GM12878 (cell line): ENCODE results near the gene SBF2. TPM values are rescaled to one million over a fixed set of nuclear protein-coding genes. Genes with fewer than 3 reads are reported as not detected.

Source experiments
- ATAC-seq: fragments of 200-7000 bp; cut with Tn5 transposase; 3 replicates; pipeline ENCODE4 v1.9.1; 2020; ENCODE audit warnings: mild to moderate bottlenecking, moderate library complexity
- BruUV-seq: library from RNA; stranded (reverse); fragments of 400-500 nt; replicated peaks from 2 replicates; lab custom pipeline; 2021; lab: Mats Ljungman, UMichigan
- CTCF ChIA-PET: fragments of 300-600 bp; sonication (Branson Sonifier 250); formaldehyde crosslinking; extraction: SDS; loops from one replicate; lab custom pipeline; 2021; ENCODE audit warnings: inconsistent platforms; lab: Yijun Ruan, JAX
- POLR2A ChIA-PET: fragments of 350-600 bp; formaldehyde crosslinking; extraction: SDS; loops from one replicate; lab custom pipeline; 2021; ENCODE audit warnings: inconsistent platforms; lab: Charles Lee
- RAD21 ChIA-PET: fragments of 300-600 bp; sonication (Branson Sonifier 250); formaldehyde crosslinking; loops from one replicate; lab custom pipeline; 2023; ENCODE audit warnings: antibody characterized with exemption; ENCODE audit not compliant: unreplicated experiment; lab: Charles Lee
- SMC1A ChIA-PET: fragments of 300-600 bp; sonication (Branson Sonifier 250); formaldehyde crosslinking; loops from one replicate; lab custom pipeline; 2023; ENCODE audit not compliant: unreplicated experiment, uncharacterized antibody; lab: Charles Lee
- DNase-seq: peaks from one replicate; pipeline ENCODE4 v3.0.0-alpha.2; 2011; ENCODE audit warnings: low read depth, low spot score
- FAIRE-seq: peaks from 3 replicates; lab custom pipeline; 2011; peaks lifted over from hg19 to GRCh38; lab: Jason Lieb, UNC
- H2AFZ ChIP-seq: 2 replicates; pipeline ENCODE4 v1.6.0; 2011; ENCODE audit warnings: low read depth, low read length, control low read depth; ENCODE audit not compliant: control insufficient read depth
- H3K27ac ChIP-seq: 2 replicates; pipeline ENCODE4 v1.5.1; 2011; ENCODE audit warnings: control low read depth; ENCODE audit not compliant: control insufficient read depth, insufficient read depth
- H3K27me3 ChIP-seq, 2 experiments: replicated peaks in 1 of 2; 2 replicates each; pipeline versions ENCODE4 v1.6.0 to v1.6.1; 2011; ENCODE audit warnings: low read length in 1 of 2; ENCODE audit not compliant: control insufficient read depth in 2 of 2, insufficient read depth in 2 of 2
- H3K36me3 ChIP-seq, 2 experiments: 2 replicates each; pipeline ENCODE4 v1.5.1; 2011; ENCODE audit warnings: low read length in 1 of 2; ENCODE audit not compliant: control insufficient read depth in 2 of 2, insufficient read depth in 2 of 2
- H3K4me1 ChIP-seq: 2 replicates; pipeline ENCODE4 v1.6.1; 2011; ENCODE audit warnings: mild to moderate bottlenecking, low read length, moderate library complexity, mixed read lengths; ENCODE audit not compliant: control insufficient read depth, insufficient read depth
- H3K4me2 ChIP-seq: 2 replicates; pipeline ENCODE4 v1.6.0; 2011; ENCODE audit warnings: control low read depth; ENCODE audit not compliant: control insufficient read depth, insufficient read depth
- H3K4me3 ChIP-seq: fragments of 200-600 bp; sonication (generic); 2 replicates; pipeline ENCODE4 v1.5.1; 2016
- H3K79me2 ChIP-seq: 2 replicates; pipeline ENCODE4 v1.6.0; 2011; ENCODE audit warnings: low read length; ENCODE audit not compliant: control insufficient read depth, insufficient read depth
- H3K9ac ChIP-seq: 2 replicates; pipeline ENCODE4 v1.8.0; 2011; ENCODE audit warnings: low read length, control low read depth, mixed read lengths; ENCODE audit not compliant: control insufficient read depth, insufficient read depth
- H3K9me3 ChIP-seq: replicated peaks from 3 replicates; pipeline ENCODE4 v1.5.1; 2011; ENCODE audit warnings: mild to moderate bottlenecking, low read length; ENCODE audit not compliant: control insufficient read depth, insufficient read depth
- H4K20me1 ChIP-seq: 2 replicates; pipeline ENCODE4 v1.6.0; 2011; ENCODE audit not compliant: control insufficient read depth, insufficient read depth
- ATF7 ChIP-seq: fragments of 450-650 bp; IDR thresholded peaks from 2 replicates; pipeline ENCODE4 v1.6.1; 2016; ENCODE audit warnings: low read depth, mild to moderate bottlenecking
- BCL3 ChIP-seq: IDR thresholded peaks from 2 replicates; pipeline ENCODE4 v1.6.1; 2011; ENCODE audit warnings: borderline replicate concordance, low read depth, mild to moderate bottlenecking, moderate library complexity, low read length; ENCODE audit not compliant: insufficient read depth, poor library complexity, severe bottlenecking
- E2F4 ChIP-seq: IDR thresholded peaks from 2 replicates; pipeline ENCODE4 v1.6.1; 2012; ENCODE audit warnings: low read depth, low read length, improper control_type of control experiment
- IRF3 ChIP-seq: fragments of 450-650 bp; IDR thresholded peaks from 2 replicates; pipeline ENCODE4 v1.6.1; 2014; ENCODE audit warnings: mild to moderate bottlenecking
- ZNF384 ChIP-seq: IDR thresholded peaks from 2 replicates; pipeline ENCODE4 v1.6.1; 2012; ENCODE audit warnings: low read depth, mild to moderate bottlenecking, low read length, improper control_type of control experiment, borderline replicate concordance
- WGBS: methylation state at CpG from one replicate; pipeline ENCODE4 v1.1.6; 2016; ENCODE audit warnings: low lambda C conversion rate; ENCODE audit not compliant: insufficient replicate concordance, insufficient coverage; ENCODE audit errors: missing lambda C conversion rate; 5-methylcytosine and 5-hydroxymethylcytosine counted together
- in situ Hi-C: fragments of 300-500 bp; cut with MboI; formaldehyde crosslinking; loops from 9 replicates; pipeline ENCODE4 v1.14.3; 2018; ENCODE audit warnings: mixed read lengths
- intact Hi-C: fragments of 100-400 bp; cut with micrococcal nuclease; formaldehyde crosslinking; loops from one replicate; pipeline ENCODE4 v1.14.2; 2022; ENCODE audit not compliant: unreplicated experiment
- polyA plus RNA-seq, 11 experiments: library from polyadenylated mRNA; depleted of rRNA in 4 of 11; unstranded in 6 of 11; stranded (reverse) in 5 of 11; fragments of >200 nt; fragmentation: Nextera tagmentation in 4 of 11; fragmentation: Illumina TruSeq in 1 of 11; extraction: Ambion mirVana in 4 of 11; extraction: Trizol in 1 of 11; gene quantifications; 1 replicate in 1 of 11; 2 replicates in 10 of 11; pipeline versions ENCODE4 v1.2.1 to v1.2.3, GENCODE V29; 2011 to 2016; ENCODE audit warnings: inconsistent platforms in 2 of 11, missing spikeins in 2 of 11, low read depth in 1 of 11
- total RNA-seq, 4 experiments: library from RNA; depleted of rRNA in 3 of 4; stranded (reverse); fragments of >200 nt in 3 of 4; fragmentation: Illumina TruSeq in 1 of 4; extraction: Trizol in 1 of 4; gene quantifications; 2 replicates each; pipeline versions ENCODE4 v1.2.1 to v1.2.3, GENCODE V29; 2013 to 2021
- TF ChIP-seq, protein P1 (sequence below): IDR thresholded peaks from 2 replicates; pipeline ENCODE4 v1.6.1; 2012; ENCODE audit warnings: improper control_type of control experiment, low read depth, low read length; ENCODE audit not compliant: insufficient replicate concordance

The SBF2 gene
- total and polyA plus RNA-seq, 10 of the 15 experiments (the other 5 are each of a cell fraction or from before 2014, with no cell fraction given): 0.24 to 2.3 (median 1.1) TPM

- no peak for DNase-seq
- intact Hi-C loops (no loop called here), in situ Hi-C loops (no loop called here)
- H3K4me3 ChIP-seq: no peak overlapping the region
- no peak for FAIRE-seq
- no peaks in the 10 kb centered on the region for H4K20me1 ChIP-seq
- no peak for TF ChIP-seq IRF3
- ChIA-PET RAD21 (no interaction called here), SMC1A (no interaction called here), CTCF (no interaction called here), POLR2A (no interaction called here)
- H2AFZ ChIP-seq: no peak overlapping the region
- BruUV-seq: no TSS peak
- H3K4me2 ChIP-seq: no peak overlapping the region
- 0 out of 4 replicates have a peak, but pooled peaks cover 0 to 1% of the 10 kb centered on the region in 2 experiments for H3K27me3 ChIP-seq
- H3K9ac ChIP-seq: no peak overlapping the region
- WGBS: 48% methylated on average over 3 of the region's 3 CpGs
- no peaks in the 10 kb centered on the region for H3K79me2 ChIP-seq
- H3K4me1 ChIP-seq: no peaks in the 10 kb centered on the region
- H3K27ac ChIP-seq: no peak overlapping the region
- no peaks in the 10 kb centered on the region for H3K9me3 ChIP-seq
- no peaks in the 10 kb centered on the region for H3K36me3 ChIP-seq
- ATAC-seq: no peak
These were observed 377.5 kb downstream of the SBF2 start for GRCh38 chr11:9916480-9916879.

DNA sequence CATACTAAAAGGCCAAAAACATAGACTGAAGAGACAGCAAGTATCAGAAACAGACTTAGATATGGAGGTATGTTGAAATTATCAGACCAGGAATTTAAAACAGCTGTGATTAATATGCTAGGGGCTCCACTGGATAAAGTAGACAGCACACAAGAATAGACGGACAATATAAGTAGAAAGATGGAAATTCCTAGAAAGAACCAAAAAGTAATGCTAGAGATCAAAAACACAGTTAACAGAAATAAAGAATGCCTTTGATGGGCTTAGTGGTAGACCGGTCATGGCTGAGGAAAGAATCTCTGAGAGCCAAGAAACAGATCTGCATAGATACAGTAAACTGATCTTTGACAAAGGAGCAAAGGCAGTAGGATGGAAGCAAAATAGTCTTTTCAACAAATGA, 380.0 kb downstream of the SBF2 start:
- ChIA-PET RAD21 (no interaction called here), POLR2A (no interaction called here), CTCF (no interaction called here), SMC1A (no interaction called here)
- Histone ChIP-seq H3K9ac (no peak overlapping the region), H4K20me1 (no peaks in the 10 kb centered on the region), H3K36me3 (no peaks in the 10 kb centered on the region), H3K27me3 (no peaks in the 10 kb centered on the region), H3K79me2 (no peaks in the 10 kb centered on the region), H3K4me2 (no peak overlapping the region), H3K27ac (no peak overlapping the region), H3K9me3 (no peaks in the 10 kb centered on the region), H3K4me3 (no peak overlapping the region), H2AFZ (no peak overlapping the region), H3K4me1 (no peaks in the 10 kb centered on the region)
- DNase-seq (no peak), FAIRE-seq (no peak), ATAC-seq (no peak)
- no TSS peak for BruUV-seq
- 60% methylated on average over 2 of the region's 2 CpGs for WGBS
- in situ Hi-C loops (no loop called here), intact Hi-C loops (no loop called here)
- TF ChIP-seq, protein P1, sequence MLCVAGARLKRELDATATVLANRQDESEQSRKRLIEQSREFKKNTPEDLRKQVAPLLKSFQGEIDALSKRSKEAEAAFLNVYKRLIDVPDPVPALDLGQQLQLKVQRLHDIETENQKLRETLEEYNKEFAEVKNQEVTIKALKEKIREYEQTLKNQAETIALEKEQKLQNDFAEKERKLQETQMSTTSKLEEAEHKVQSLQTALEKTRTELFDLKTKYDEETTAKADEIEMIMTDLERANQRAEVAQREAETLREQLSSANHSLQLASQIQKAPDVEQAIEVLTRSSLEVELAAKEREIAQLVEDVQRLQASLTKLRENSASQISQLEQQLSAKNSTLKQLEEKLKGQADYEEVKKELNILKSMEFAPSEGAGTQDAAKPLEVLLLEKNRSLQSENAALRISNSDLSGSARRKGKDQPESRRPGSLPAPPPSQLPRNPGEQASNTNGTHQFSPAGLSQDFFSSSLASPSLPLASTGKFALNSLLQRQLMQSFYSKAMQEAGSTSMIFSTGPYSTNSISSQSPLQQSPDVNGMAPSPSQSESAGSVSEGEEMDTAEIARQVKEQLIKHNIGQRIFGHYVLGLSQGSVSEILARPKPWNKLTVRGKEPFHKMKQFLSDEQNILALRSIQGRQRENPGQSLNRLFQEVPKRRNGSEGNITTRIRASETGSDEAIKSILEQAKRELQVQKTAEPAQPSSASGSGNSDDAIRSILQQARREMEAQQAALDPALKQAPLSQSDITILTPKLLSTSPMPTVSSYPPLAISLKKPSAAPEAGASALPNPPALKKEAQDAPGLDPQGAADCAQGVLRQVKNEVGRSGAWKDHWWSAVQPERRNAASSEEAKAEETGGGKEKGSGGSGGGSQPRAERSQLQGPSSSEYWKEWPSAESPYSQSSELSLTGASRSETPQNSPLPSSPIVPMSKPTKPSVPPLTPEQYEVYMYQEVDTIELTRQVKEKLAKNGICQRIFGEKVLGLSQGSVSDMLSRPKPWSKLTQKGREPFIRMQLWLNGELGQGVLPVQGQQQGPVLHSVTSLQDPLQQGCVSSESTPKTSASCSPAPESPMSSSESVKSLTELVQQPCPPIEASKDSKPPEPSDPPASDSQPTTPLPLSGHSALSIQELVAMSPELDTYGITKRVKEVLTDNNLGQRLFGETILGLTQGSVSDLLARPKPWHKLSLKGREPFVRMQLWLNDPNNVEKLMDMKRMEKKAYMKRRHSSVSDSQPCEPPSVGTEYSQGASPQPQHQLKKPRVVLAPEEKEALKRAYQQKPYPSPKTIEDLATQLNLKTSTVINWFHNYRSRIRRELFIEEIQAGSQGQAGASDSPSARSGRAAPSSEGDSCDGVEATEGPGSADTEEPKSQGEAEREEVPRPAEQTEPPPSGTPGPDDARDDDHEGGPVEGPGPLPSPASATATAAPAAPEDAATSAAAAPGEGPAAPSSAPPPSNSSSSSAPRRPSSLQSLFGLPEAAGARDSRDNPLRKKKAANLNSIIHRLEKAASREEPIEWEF: no peak
- TF ChIP-seq BCL3: no peak
- TF ChIP-seq E2F4: no peak
- no peak for TF ChIP-seq ATF7
- no peak for TF ChIP-seq ZNF384
